ENCODE results near the gene CEP70. TPM values are rescaled to one million over a fixed set of nuclear protein-coding genes. Genes with fewer than 3 reads are reported as not detected.
"Not testable (repeated sequence)": the region's sequence is repeated elsewhere in the genome, so short reads cannot be mapped to it uniquely, and the experiment has no call there.

The CEP70 gene
- total RNA-seq, 2 donors from 2014 or later = 36.9 to 37.4 TPM

- Histone ChIP-seq H3K27me3 (no peaks in the 10 kb centered on the region), H3K27ac (no peak overlapping the region), H3K9me3 (no peaks in the 10 kb centered on the region), H3K4me3 (no peak overlapping the region), H3K4me1 (peaks cover 16% of the 10 kb centered on the region), H3K36me3 (replicated peaks in 1 of 2; ENCODE audit: insufficient read depth in 1 of 2, low read depth in 2 of 2) (no peaks in the 10 kb centered on the region)
- intact Hi-C loops (cut with DNase I) = no loop called here
- 68 to 77% methylated on average over 4 of the region's 4 CpGs for WGBS, 2 donors
- TF ChIP-seq CTCF (IDR thresholded peaks at IDR 0.05) (no peak), POLR2A (IDR thresholded peaks at IDR 0.05) (no peak)
- DNase-seq (no peak), ATAC-seq (no peak)
Observed at GRCh38 chr3:138578141-138578540, 15.9 kb downstream of the CEP70 start.

GRCh38 chr3:138573138-138573537 is 20.9 kb downstream of the CEP70 start:
- H3K36me3 ChIP-seq (replicated peaks in 1 of 2; ENCODE audit: insufficient read depth in 1 of 2, low read depth in 2 of 2) = no peaks in the 10 kb centered on the region
- no peaks in the 10 kb centered on the region for H3K4me1 ChIP-seq
- no peaks in the 10 kb centered on the region for H3K9me3 ChIP-seq
- DNase-seq (no peak), ATAC-seq (no peak)
- intact Hi-C loops (cut with DNase I) = no loop called here
- H3K27ac ChIP-seq = no peak overlapping the region
- H3K27me3 ChIP-seq = no peaks in the 10 kb centered on the region
- H3K4me3 ChIP-seq = no peak overlapping the region
- no peak for TF ChIP-seq POLR2A (IDR thresholded peaks at IDR 0.05)
- 83 to 100% methylated on average over 1 of the region's 1 CpG for WGBS, 2 donors

GRCh38 chr3:138569624-138570023 is 24.4 kb downstream of the CEP70 start:
- H3K36me3 ChIP-seq (replicated peaks in 1 of 2; ENCODE audit: insufficient read depth in 1 of 2, low read depth in 2 of 2); ATAC-seq; intact Hi-C loops (cut with DNase I); H3K9me3 ChIP-seq; H3K4me3 ChIP-seq; H3K4me1 ChIP-seq; DNase-seq; H3K27me3 ChIP-seq; H3K27ac ChIP-seq: not testable (repeated sequence)
- WGBS, 2 donors = 92 to 94% methylated on average over 8 of the region's 8 CpGs

- Histone ChIP-seq H3K27me3 (no peaks in the 10 kb centered on the region), H3K36me3 (replicated peaks in 1 of 2; ENCODE audit: insufficient read depth in 1 of 2, low read depth in 2 of 2) (peaks cover 0 to 2% of the 10 kb centered on the region in 2 donors), H3K27ac (no peak overlapping the region), H3K4me1 (no peaks in the 10 kb centered on the region), H3K4me3 (no peak overlapping the region), H3K9me3 (no peaks in the 10 kb centered on the region)
- TF ChIP-seq CTCF (IDR thresholded peaks at IDR 0.05) (no peak), POLR2A (IDR thresholded peaks at IDR 0.05) (no peak)
- no peak for DNase-seq
- WGBS, 2 donors = 68 to 75% methylated on average over 2 of the region's 2 CpGs
- ATAC-seq = no peak
- intact Hi-C loops (cut with DNase I) = no loop called here
Observed at GRCh38 chr3:138569090-138569489, 25.0 kb downstream of the CEP70 start.

GRCh38 chr3:138567403-138567802 is 26.7 kb downstream of the CEP70 start:
- intact Hi-C loops (cut with DNase I) = no loop called here
- H3K4me1 ChIP-seq = no peaks in the 10 kb centered on the region
- no peaks in the 10 kb centered on the region for H3K9me3 ChIP-seq
- no peak overlapping the region for H3K27ac ChIP-seq
- peaks cover 0 to 2% of the 10 kb centered on the region in 2 donors for H3K36me3 ChIP-seq (replicated peaks in 1 of 2; ENCODE audit: insufficient read depth in 1 of 2, low read depth in 2 of 2)
- TF ChIP-seq CTCF (IDR thresholded peaks at IDR 0.05) (peak in 4 of 7 experiments; percentile 12 to 43 (median 26)), POLR2A (IDR thresholded peaks at IDR 0.05) (no peak)
- no peaks in the 10 kb centered on the region for H3K27me3 ChIP-seq
- no peak for ATAC-seq
- DNase-seq = no peak
- no peak overlapping the region for H3K4me3 ChIP-seq

- DNase-seq; H3K27me3 ChIP-seq; ATAC-seq; H3K4me1 ChIP-seq; H3K27ac ChIP-seq; intact Hi-C loops (cut with DNase I); H3K4me3 ChIP-seq; H3K36me3 ChIP-seq (replicated peaks in 1 of 2; ENCODE audit: insufficient read depth in 1 of 2, low read depth in 2 of 2); H3K9me3 ChIP-seq: not testable (repeated sequence)
- 85 to 87% methylated on average over 2 of the region's 2 CpGs for WGBS, 2 donors
Observed at GRCh38 chr3:138566293-138566692, 27.8 kb downstream of the CEP70 start.

GRCh38 chr3:138562902-138563301 is 31.2 kb downstream of the CEP70 start:
- H3K27ac ChIP-seq; H3K36me3 ChIP-seq (replicated peaks in 1 of 2; ENCODE audit: insufficient read depth in 1 of 2, low read depth in 2 of 2); intact Hi-C loops (cut with DNase I); H3K4me3 ChIP-seq; ATAC-seq; H3K4me1 ChIP-seq; DNase-seq; H3K27me3 ChIP-seq: not testable (repeated sequence)
- H3K9me3 ChIP-seq = peaks cover 0 to 20% (median 0%) of the 10 kb centered on the region in 3 donors
- 76 to 95% methylated on average over 1 of the region's 1 CpG for WGBS, 2 donors

All from body of pancreas (tissue), 4 donors.